Ishikawa (cell line): Measurements from ENCODE around the gene RAB11B.

Source experiments
- CEBPB ChIP-seq: IDR thresholded peaks from 2 replicates; pipeline ENCODE4 v1.6.1; 2012
- CREB1 ChIP-seq: IDR thresholded peaks from 2 replicates; pipeline ENCODE4 v1.6.1; 2012; ENCODE audit warnings: low read depth
- EGR1 ChIP-seq: IDR thresholded peaks from 2 replicates; pipeline ENCODE4 v1.6.1; 2012
- EP300 ChIP-seq: IDR thresholded peaks from 2 replicates; pipeline ENCODE4 v1.6.1; 2012; ENCODE audit warnings: borderline replicate concordance
- FOXM1 ChIP-seq: IDR thresholded peaks from 2 replicates; pipeline ENCODE4 v1.6.1; 2012; ENCODE audit warnings: low read depth, borderline replicate concordance
- NFIC ChIP-seq: IDR thresholded peaks from 2 replicates; pipeline ENCODE4 v1.6.1; 2012
- RAD21 ChIP-seq: IDR thresholded peaks from 2 replicates; pipeline ENCODE4 v1.6.1; 2012; ENCODE audit warnings: low read depth
- REST ChIP-seq: IDR thresholded peaks from 2 replicates; pipeline ENCODE4 v1.6.1; 2012; ENCODE audit warnings: low read depth, mild to moderate bottlenecking
- TAF1 ChIP-seq: IDR thresholded peaks from 2 replicates; pipeline ENCODE4 v1.6.1; 2012; ENCODE audit warnings: low read depth, mild to moderate bottlenecking
- TCF12 ChIP-seq: IDR thresholded peaks from 2 replicates; pipeline ENCODE4 v1.6.1; 2012; ENCODE audit warnings: low read depth
- TEAD4 ChIP-seq: IDR thresholded peaks from 2 replicates; pipeline ENCODE4 v1.6.1; 2012
- USF1 ChIP-seq: IDR thresholded peaks from 2 replicates; pipeline ENCODE4 v1.6.1; 2012
- YY1 ChIP-seq: IDR thresholded peaks from 2 replicates; pipeline ENCODE4 v1.6.1; 2012; ENCODE audit warnings: low read depth
- ZBTB7A ChIP-seq: IDR thresholded peaks from 2 replicates; pipeline ENCODE4 v1.6.1; 2012; ENCODE audit warnings: low read depth
- TF ChIP-seq, protein P1 (sequence below): IDR thresholded peaks from 2 replicates; pipeline ENCODE4 v1.6.1; 2012

The RAB11B gene

GRCh38 chr19:8371011-8371804 is 19.0 kb upstream of the RAB11B start:
- no peak for TF ChIP-seq EGR1
- no peak for TF ChIP-seq YY1
- TF ChIP-seq EP300: no peak
- no peak for TF ChIP-seq TAF1
- TF ChIP-seq TCF12: no peak
- TF ChIP-seq USF1: no peak
- no peak for TF ChIP-seq REST
- TF ChIP-seq RAD21: no peak
- no peak for TF ChIP-seq CEBPB
- no peak for TF ChIP-seq FOXM1
- TF ChIP-seq CREB1: no peak
- TF ChIP-seq, protein P1, sequence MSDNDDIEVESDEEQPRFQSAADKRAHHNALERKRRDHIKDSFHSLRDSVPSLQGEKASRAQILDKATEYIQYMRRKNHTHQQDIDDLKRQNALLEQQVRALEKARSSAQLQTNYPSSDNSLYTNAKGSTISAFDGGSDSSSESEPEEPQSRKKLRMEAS: no peak
- TF ChIP-seq TEAD4: no peak

DNA sequence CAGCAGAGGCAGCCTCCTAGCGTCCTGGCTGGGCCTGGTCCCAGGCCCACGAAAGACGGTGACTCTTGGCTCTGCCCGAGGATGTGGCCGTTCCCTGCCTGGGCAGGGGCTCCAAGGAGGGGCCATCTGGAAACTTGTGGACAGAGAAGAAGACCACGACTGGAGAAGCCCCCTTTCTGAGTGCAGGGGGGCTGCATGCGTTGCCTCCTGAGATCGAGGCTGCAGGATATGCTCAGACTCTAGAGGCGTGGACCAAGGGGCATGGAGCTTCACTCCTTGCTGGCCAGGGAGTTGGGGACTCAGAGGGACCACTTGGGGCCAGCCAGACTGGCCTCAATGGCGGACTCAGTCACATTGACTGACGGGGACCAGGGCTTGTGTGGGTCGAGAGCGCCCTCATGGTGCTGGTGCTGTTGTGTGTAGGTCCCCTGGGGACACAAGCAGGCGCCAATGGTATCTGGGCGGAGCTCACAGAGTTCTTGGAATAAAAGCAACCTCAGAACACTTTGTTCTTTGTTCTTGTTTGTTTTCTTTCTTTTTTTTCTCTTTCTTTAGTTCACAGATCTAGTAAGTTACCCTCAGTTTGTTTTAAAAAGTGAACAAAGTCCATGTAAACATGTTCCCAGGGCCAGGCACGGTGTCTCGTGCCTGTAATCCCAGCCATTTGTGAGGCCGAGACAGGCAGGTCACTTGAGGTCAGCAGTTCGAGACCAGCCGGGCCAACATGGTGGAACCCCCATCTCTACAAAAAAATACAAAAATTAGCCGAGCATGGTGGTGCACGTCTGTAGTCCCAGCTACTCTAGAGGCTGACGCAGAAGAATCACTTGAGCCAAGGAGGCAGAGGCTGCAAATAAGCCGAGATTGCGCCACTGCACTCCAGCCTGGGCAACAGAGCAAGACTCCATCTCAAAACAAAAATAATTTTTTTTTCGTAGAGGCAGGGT is 16.0 kb upstream of the RAB11B start:
- TF ChIP-seq YY1 (no peak), RAD21 (peak; percentile 26; the same call in 1 of the 2 replicates)

DNA sequence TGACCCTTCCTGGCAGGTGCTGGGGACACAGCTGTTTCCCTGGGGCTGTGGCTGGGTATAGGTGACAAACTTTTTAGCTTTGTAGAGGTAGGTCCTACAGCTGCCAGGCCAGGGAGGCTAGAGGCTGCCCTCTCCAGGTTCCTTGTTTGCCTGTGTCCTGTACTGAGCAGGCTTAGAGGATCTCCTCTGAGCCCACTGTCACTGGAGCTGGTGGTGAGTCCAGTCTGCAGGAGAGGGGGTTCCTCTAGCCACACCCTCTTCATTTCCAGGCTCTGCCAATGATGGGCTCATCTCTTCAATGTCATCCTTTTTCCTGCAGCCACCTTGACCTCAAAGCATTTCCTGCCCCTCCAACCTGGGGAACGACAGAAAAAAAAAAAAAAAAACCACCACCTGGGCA is 12.6 kb upstream of the RAB11B start:
- TF ChIP-seq ZBTB7A (no peak), EGR1 (no peak), REST (no peak), TAF1 (no peak), CEBPB (no peak), FOXM1 (no peak), TCF12 (no peak), USF1 (no peak), NFIC (no peak), YY1 (no peak), CREB1 (no peak), TEAD4 (no peak), EP300 (no peak)
- TF ChIP-seq, protein P1: no peak

DNA sequence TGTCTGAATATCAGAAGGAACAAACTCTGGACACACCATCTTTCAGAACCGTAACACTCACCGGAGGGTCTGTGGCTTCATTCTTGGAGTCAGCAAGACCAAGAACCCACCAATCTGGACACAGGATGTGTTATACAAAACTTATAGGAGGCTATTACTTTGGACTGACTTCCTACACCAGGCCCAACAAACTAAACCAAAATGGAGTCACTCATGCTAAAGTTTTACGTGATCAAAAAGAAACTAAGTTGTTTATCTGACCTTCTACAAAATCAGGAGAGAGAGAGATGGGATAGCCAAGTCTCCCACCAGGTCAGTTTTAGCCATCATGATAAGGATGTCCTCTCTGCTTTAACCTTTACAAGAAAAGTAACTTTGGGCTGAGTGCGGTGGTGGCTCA is 3.2 kb upstream of the RAB11B start:
- TF ChIP-seq, protein P1: no peak
- TF ChIP-seq EP300 (no peak), EGR1 (no peak), CEBPB (no peak), CREB1 (no peak), REST (no peak), TEAD4 (no peak), RAD21 (no peak), TAF1 (no peak), YY1 (no peak), TCF12 (no peak), FOXM1 (no peak)
